SKM-1 treated with dmso at 0.1 percent for 144 hours (cell line): ENCODE measurements around the gene GRID2.

Source experiments
- DNase-seq: peaks from one replicate; lab custom pipeline; 2025; ENCODE audit not compliant: unreplicated experiment; lab: John Stamatoyannopoulos, UW

GRID2 gene

GRCh38 chr4:93061826-93062225, 758.1 kb downstream of the GRID2 start:
- no peak for DNase-seq

- DNase-seq = no peak
Measured at GRCh38 chr4:93063325-93063724, 759.6 kb downstream of the GRID2 start.

- no peak for DNase-seq
Measured at GRCh38 chr4:93065790-93066189, 762.0 kb downstream of the GRID2 start.

- no peak for DNase-seq
Measured at GRCh38 chr4:93066749-93067148, 763.0 kb downstream of the GRID2 start.

- DNase-seq = no peak
Measured at GRCh38 chr4:93072292-93072691, 768.5 kb downstream of the GRID2 start.

GRCh38 chr4:93080316-93080715, 776.5 kb downstream of the GRID2 start:
- DNase-seq = no peak

GRCh38 chr4:93084599-93085305, 781.0 kb downstream of the GRID2 start:
- no peak for DNase-seq

GRCh38 chr4:93086356-93086755, 782.6 kb downstream of the GRID2 start:
- DNase-seq = no peak

GRCh38 chr4:93092765-93093164, 789.0 kb downstream of the GRID2 start:
- DNase-seq = no peak

GRCh38 chr4:93103042-93103441, 799.3 kb downstream of the GRID2 start:
- DNase-seq = no peak

GRCh38 chr4:93116624-93117023, 812.9 kb downstream of the GRID2 start:
- DNase-seq = no peak

- DNase-seq = no peak
Measured at GRCh38 chr4:93127489-93127888, 823.7 kb downstream of the GRID2 start.

GRCh38 chr4:93132631-93133030, 828.9 kb downstream of the GRID2 start:
- DNase-seq = no peak

- DNase-seq = no peak
Measured at GRCh38 chr4:93139118-93139517, 835.4 kb downstream of the GRID2 start.

- DNase-seq = no peak
Measured at GRCh38 chr4:93143902-93144301, 840.1 kb downstream of the GRID2 start.

GRCh38 chr4:93144644-93145043, 840.9 kb downstream of the GRID2 start:
- no peak for DNase-seq

- DNase-seq = no peak
Measured at GRCh38 chr4:93147524-93148212, 843.9 kb downstream of the GRID2 start.

GRCh38 chr4:93152491-93152890, 848.7 kb downstream of the GRID2 start:
- DNase-seq = no peak

GRCh38 chr4:93157986-93158385, 854.2 kb downstream of the GRID2 start:
- DNase-seq = no peak

GRCh38 chr4:93168053-93168452, 864.3 kb downstream of the GRID2 start:
- no peak for DNase-seq

- DNase-seq = no peak
Measured at GRCh38 chr4:93169966-93170365, 866.2 kb downstream of the GRID2 start.

- no peak for DNase-seq
Measured at GRCh38 chr4:93174598-93174997, 870.8 kb downstream of the GRID2 start.

- no peak for DNase-seq
Measured at GRCh38 chr4:93178279-93178678, 874.5 kb downstream of the GRID2 start.
